Subcutaneous abdominal adipose tissue (tissue), 5 donors: ENCODE results near the gene ENPP1.

Source experiments
- H3K27ac ChIP-seq: one replicate; pipeline ENCODE4 v1.7.0; 2013; ENCODE audit warnings: low read depth, mild to moderate bottlenecking, inconsistent platforms, low read length, moderate library complexity
- H3K27me3 ChIP-seq, 5 donors: one replicate each; pipeline ENCODE4 v1.7.0; 2013; ENCODE audit warnings: low read length in 5 of 5, inconsistent platforms in 1 of 5; ENCODE audit not compliant: control insufficient read depth in 5 of 5, insufficient read depth in 4 of 5
- H3K36me3 ChIP-seq, 5 donors: one replicate each; pipeline ENCODE4 v1.7.0; 2013; ENCODE audit warnings: low read length in 5 of 5; ENCODE audit not compliant: control insufficient read depth in 5 of 5, insufficient read depth in 5 of 5
- H3K4me1 ChIP-seq, 5 donors: one replicate each; pipeline ENCODE4 v1.7.0; 2013; ENCODE audit warnings: low read length in 5 of 5, mild to moderate bottlenecking in 3 of 5, moderate library complexity in 1 of 5; ENCODE audit not compliant: control insufficient read depth in 5 of 5, insufficient read depth in 5 of 5
- H3K4me3 ChIP-seq, 5 donors: one replicate each; pipeline ENCODE4 v1.7.0; 2013; ENCODE audit warnings: low read length in 5 of 5, low read depth in 1 of 5
- H3K9ac ChIP-seq, 5 donors: one replicate each; pipeline ENCODE4 v1.7.0; 2013; ENCODE audit warnings: low read length in 5 of 5, mild to moderate bottlenecking in 4 of 5, moderate library complexity in 3 of 5
- H3K9me3 ChIP-seq, 5 donors: one replicate each; pipeline ENCODE4 v1.7.0; 2013; ENCODE audit warnings: low read length in 5 of 5; ENCODE audit not compliant: control insufficient read depth in 5 of 5
- donor health status: healthy.
- donor health status: healthy.
- donor health status: healthy.
- donor health status: healthy.
- donor health status: healthy.

Gene ENPP1

GRCh38 chr6:131768964-131769363 lies 38.9 kb upstream of the ENPP1 start:
- H3K9me3 ChIP-seq, result no peaks in the 10 kb centered on the region
- H3K27me3 ChIP-seq, result no peaks in the 10 kb centered on the region
- no peak overlapping the region for H3K9ac ChIP-seq
- peaks cover 0 to 25% (median 20%) of the 10 kb centered on the region in 5 donors for H3K4me1 ChIP-seq
- no peaks in the 10 kb centered on the region for H3K36me3 ChIP-seq
- H3K4me3 ChIP-seq, result no peak overlapping the region
- H3K27ac ChIP-seq, result no peak overlapping the region

- H3K27ac ChIP-seq, result no peak overlapping the region
- no peaks in the 10 kb centered on the region for H3K36me3 ChIP-seq
- H3K9me3 ChIP-seq, result no peaks in the 10 kb centered on the region
- no peak overlapping the region for H3K4me3 ChIP-seq
- H3K27me3 ChIP-seq, result no peaks in the 10 kb centered on the region
- H3K9ac ChIP-seq, result no peak overlapping the region
- peaks cover 0 to 21% (median 20%) of the 10 kb centered on the region in 5 donors for H3K4me1 ChIP-seq
These were observed 38.3 kb upstream of the ENPP1 start for GRCh38 chr6:131769385-131770141.

- no peaks in the 10 kb centered on the region for H3K27me3 ChIP-seq
These were observed 37.0 kb upstream of the ENPP1 start for GRCh38 chr6:131770776-131771175.

GRCh38 chr6:131773284-131773950 lies 34.4 kb upstream of the ENPP1 start:
- H3K27me3 ChIP-seq, result no peaks in the 10 kb centered on the region
- H3K27ac ChIP-seq, result no peak overlapping the region
- no peak overlapping the region for H3K4me3 ChIP-seq
- no peaks in the 10 kb centered on the region for H3K36me3 ChIP-seq
- H3K9me3 ChIP-seq, result no peaks in the 10 kb centered on the region
- peaks cover 2 to 14% (median 13%) of the 10 kb centered on the region in 5 donors for H3K4me1 ChIP-seq
- H3K9ac ChIP-seq, result no peak overlapping the region

More at GRCh38 chr6:131770776-131771175, 37.0 kb upstream of the ENPP1 start:
- no peak overlapping the region for H3K9ac ChIP-seq
- no peaks in the 10 kb centered on the region for H3K9me3 ChIP-seq
- H3K36me3 ChIP-seq, result no peaks in the 10 kb centered on the region
- no peak overlapping the region for H3K4me3 ChIP-seq
- H3K27ac ChIP-seq, result no peak overlapping the region
- peaks cover 0 to 10% (median 9%) of the 10 kb centered on the region in 5 donors for H3K4me1 ChIP-seq

- no peaks in the 10 kb centered on the region for H3K36me3 ChIP-seq
- no peaks in the 10 kb centered on the region for H3K9me3 ChIP-seq
- no peak overlapping the region for H3K27ac ChIP-seq
- peaks cover 4 to 15% (median 14%) of the 10 kb centered on the region in 5 donors for H3K4me1 ChIP-seq
- H3K4me3 ChIP-seq, result no peak overlapping the region
- H3K9ac ChIP-seq, result no peak overlapping the region
- no peaks in the 10 kb centered on the region for H3K27me3 ChIP-seq
These were observed 31.9 kb upstream of the ENPP1 start for GRCh38 chr6:131775886-131776285.

GRCh38 chr6:131776985-131777384 lies 30.8 kb upstream of the ENPP1 start:
- H3K4me3 ChIP-seq, result no peak overlapping the region
- H3K4me1 ChIP-seq, result peaks cover 4 to 15% (median 12%) of the 10 kb centered on the region in 5 donors
- no peaks in the 10 kb centered on the region for H3K36me3 ChIP-seq
- no peak overlapping the region for H3K9ac ChIP-seq
- no peaks in the 10 kb centered on the region for H3K9me3 ChIP-seq
- H3K27me3 ChIP-seq, result no peaks in the 10 kb centered on the region
- H3K27ac ChIP-seq, result no peak overlapping the region

GRCh38 chr6:131778169-131778568 lies 29.7 kb upstream of the ENPP1 start:
- Histone ChIP-seq H3K27ac (peak overlapping the region; percentile 18), H3K4me3 (no peak overlapping the region), H3K36me3 (no peaks in the 10 kb centered on the region), H3K9ac (no peak overlapping the region), H3K4me1 (peaks cover 4 to 14% (median 12%) of the 10 kb centered on the region in 5 donors), H3K9me3 (no peaks in the 10 kb centered on the region), H3K27me3 (no peaks in the 10 kb centered on the region)

- H3K4me1 ChIP-seq, result peaks cover 4 to 18% (median 9%) of the 10 kb centered on the region in 5 donors
- H3K9me3 ChIP-seq, result no peaks in the 10 kb centered on the region
- H3K4me3 ChIP-seq, result peak overlapping the region in 1 of 5 donors; percentile 20
- H3K27me3 ChIP-seq, result no peaks in the 10 kb centered on the region
- no peak overlapping the region for H3K9ac ChIP-seq
- H3K36me3 ChIP-seq, result no peaks in the 10 kb centered on the region
- H3K27ac ChIP-seq, result no peak overlapping the region
These were observed 28.5 kb upstream of the ENPP1 start for GRCh38 chr6:131779304-131779703.

GRCh38 chr6:131780600-131780999 lies 27.2 kb upstream of the ENPP1 start:
- no peaks in the 10 kb centered on the region for H3K9me3 ChIP-seq
- H3K9ac ChIP-seq, result no peak overlapping the region
- no peak overlapping the region for H3K4me3 ChIP-seq
- H3K36me3 ChIP-seq, result no peaks in the 10 kb centered on the region
- no peaks in the 10 kb centered on the region for H3K27me3 ChIP-seq
- no peak overlapping the region for H3K27ac ChIP-seq
- peaks cover 4 to 25% (median 14%) of the 10 kb centered on the region in 5 donors for H3K4me1 ChIP-seq

- no peak overlapping the region for H3K27ac ChIP-seq
- no peaks in the 10 kb centered on the region for H3K36me3 ChIP-seq
- H3K4me1 ChIP-seq, result peaks cover 4 to 22% (median 12%) of the 10 kb centered on the region in 5 donors
- no peaks in the 10 kb centered on the region for H3K9me3 ChIP-seq
- no peaks in the 10 kb centered on the region for H3K27me3 ChIP-seq
- no peak overlapping the region for H3K9ac ChIP-seq
- H3K4me3 ChIP-seq, result no peak overlapping the region
These were observed 26.1 kb upstream of the ENPP1 start for GRCh38 chr6:131781687-131782086.
